Stimulated activated CD8-positive, alpha-beta memory T cell treated with anti-CD3 and anti-CD28 coated beads, Interleukin-2, amount 100 ng/mL, for 1 hour (primary cell): ENCODE data around the gene SPATA2L.

Experiments used
- DNase-seq, 2 donors: peaks; one replicate each; pipeline ENCODE4 v3.0.0-alpha.2; 2020; ENCODE audit warnings: low read depth in 2 of 2

The SPATA2L gene

GRCh38 chr16:89729293-89729692 lies 27.8 kb upstream of the SPATA2L start:
- DNase-seq: no peak

- no peak for DNase-seq
Measured at GRCh38 chr16:89727406-89728120, 26.1 kb upstream of the SPATA2L start.

- peak; percentile 54 to 72 for DNase-seq
Measured at GRCh38 chr16:89723279-89724250, 22.1 kb upstream of the SPATA2L start.

- DNase-seq: peak in 1 of 2 donors; percentile 36
Measured at GRCh38 chr16:89722392-89723278, 21.1 kb upstream of the SPATA2L start.

- DNase-seq: peak; percentile 78 to 82
Measured at GRCh38 chr16:89721546-89722391, 20.3 kb upstream of the SPATA2L start.

GRCh38 chr16:89720813-89721545 lies 19.5 kb upstream of the SPATA2L start, which contains the start of the genes VPS9D1 and ZNF276:
TSS of gene VPS9D1 (minus strand) at chr16:89720898. CDS start at chr16:89720861, 37 bp downstream.
TSS of gene ZNF276 (plus strand) at chr16:89721537. CDS start at chr16:89721641, 104 bp downstream.
- DNase-seq: peak; percentile 72 to 78

- no peak for DNase-seq
Measured at GRCh38 chr16:89720551-89720812, 19.0 kb upstream of the SPATA2L start.

- DNase-seq: no peak
Measured at GRCh38 chr16:89717688-89718505, 16.4 kb upstream of the SPATA2L start.

- DNase-seq: no peak
Measured at GRCh38 chr16:89716916-89717687, 15.6 kb upstream of the SPATA2L start.

GRCh38 chr16:89716493-89716892 lies 15.0 kb upstream of the SPATA2L start:
- no peak for DNase-seq

GRCh38 chr16:89712274-89712781 lies 10.8 kb upstream of the SPATA2L start:
- DNase-seq: no peak

- DNase-seq: peak; percentile 46 to 56
Measured at GRCh38 chr16:89711601-89712273, 10.2 kb upstream of the SPATA2L start.

- no peak for DNase-seq
Measured at GRCh38 chr16:89710709-89711564, 9.4 kb upstream of the SPATA2L start.

GRCh38 chr16:89709716-89710432 lies 8.4 kb upstream of the SPATA2L start:
- DNase-seq: no peak

- no peak for DNase-seq
Measured at GRCh38 chr16:89709166-89709565, 7.7 kb upstream of the SPATA2L start.

- DNase-seq: no peak
Measured at GRCh38 chr16:89708481-89708931, 7.0 kb upstream of the SPATA2L start.
